Pancreas (tissue), 10 donors: ENCODE results near the gene CLDN16. TPM values are rescaled to one million over a fixed set of nuclear protein-coding genes. Genes with fewer than 3 reads are reported as not detected.
A peak's percentile ranks its signal among the peaks of the same experiment; 100 is the strongest.

Experiments used
- ATAC-seq, 4 donors: fragments of 200-7000 bp; cut with Tn5 transposase; one replicate each; pipeline versions ENCODE4 v1.8.0 to v1.9.1; 2020; ENCODE audit warnings: mild to moderate bottlenecking in 4 of 4, moderate library complexity in 4 of 4
- DNase-seq, 6 donors: peaks; one replicate each; pipeline ENCODE4 v3.0.0-alpha.2; 2020
- FAIRE-seq: peaks from 2 replicates; lab custom pipeline; 2012; peaks lifted over from hg19 to GRCh38; lab: Jason Lieb, UNC
- H3K27ac ChIP-seq, 4 donors: fragments of 200-600 bp; sonication (generic); 1 replicate in 3 of 4; 2 replicates in 1 of 4; pipeline versions ENCODE4 v1.5.0 to v1.8.0; 2020
- H3K27me3 ChIP-seq, 4 donors: fragments of 200-600 bp; one replicate each; pipeline ENCODE4 v1.8.0; 2021
- H3K36me3 ChIP-seq, 3 donors: fragments of 200-600 bp; sonication (generic) in 1 of 3; one replicate each; pipeline versions ENCODE4 v1.5.0 to v1.8.0; 2020 to 2021
- H3K4me1 ChIP-seq, 3 donors: fragments of 200-600 bp; one replicate each; pipeline ENCODE4 v1.8.0; 2021
- H3K4me3 ChIP-seq, 4 donors: fragments of 200-600 bp; sonication (generic) in 2 of 4; one replicate each; pipeline versions ENCODE4 v1.5.0 to v1.8.0; 2020 to 2021
- H3K9me3 ChIP-seq, 4 donors: fragments of 200-600 bp; one replicate each; pipeline ENCODE4 v1.8.0; 2021
- CTCF ChIP-seq, 4 donors: fragments of 200-600 bp; sonication (generic) in 3 of 4; IDR thresholded peaks; one replicate each; pipeline versions ENCODE4 v1.5.0 to v1.8.0; 2021; ENCODE audit warnings: antibody characterized with exemption in 4 of 4
- WGBS, 2 donors: extraction: QIAGEN DNeasy Blood & Tissue Kit; methylation state at CpG; one replicate each; pipeline ENCODE4 v1.1.7; 2013; 5-methylcytosine and 5-hydroxymethylcytosine counted together
- intact Hi-C, 3 donors: fragments of 100-400 bp; cut with DNase I; formaldehyde crosslinking; loops; one replicate each; pipeline versions ENCODE4 v1.11.1 to v1.14.2; 2022
- polyA plus RNA-seq, 2 donors: library from polyadenylated mRNA; stranded (reverse); fragments of 200-250 nt; gene quantifications; one replicate each; pipeline ENCODE4 v1.2.3, GENCODE V29; 2013
- total RNA-seq, 6 donors: library from RNA; stranded (reverse); fragmentation: NEBNext Ultra II Directional in 4 of 6; extraction: Animal tissue kit (Norgen Biotek cat#: 25700) in 4 of 6; gene quantifications; one replicate each; pipeline versions ENCODE4 v1.2.1 to v1.2.4, GENCODE V29; 2021 to 2023
- donor health status: healthy with polysubstance abuse.
- donor health status: DM: no; HTN: no; CAD: no; lungs with moderate emphysema.
- donor health status: DM: no; HTN: no; CAD: no.
- donor health status: control.
- donor health status: control.
- donor health status: Bipolar disorder and iron deficiency.
- donor health status: DM: yes; HTN: yes; CAD: no.
- donor health status: DM: no; HTN: no; CAD: no.
- donor health status: DM: no; HTN: no; CAD: no.
- donor health status: DM: yes; HTN: yes; CAD: no.

CLDN16 gene
- total and polyA plus RNA-seq, 8 donors, result 0.09 to 1.8 (median 0.36) TPM

GRCh38 chr3:190444576-190445145, 56.7 kb downstream of the CLDN16 start:
- WGBS, 2 donors, result 93 to 96% methylated on average over 3 of the region's 3 CpGs
- Histone ChIP-seq H3K27me3 (no peaks in the 10 kb centered on the region), H3K27ac (no peak overlapping the region), H3K36me3 (no peaks in the 10 kb centered on the region), H3K4me3 (no peak overlapping the region), H3K4me1 (no peaks in the 10 kb centered on the region), H3K9me3 (no peaks in the 10 kb centered on the region)
- DNase-seq (no peak), ATAC-seq (no peak), FAIRE-seq (no peak)
- TF ChIP-seq CTCF (IDR thresholded peaks at IDR 0.05), result no peak
- intact Hi-C loops, result no loop called here

GRCh38 chr3:190446573-190447279, 58.8 kb downstream of the CLDN16 start:
- TF ChIP-seq CTCF (IDR thresholded peaks at IDR 0.05), result no peak
- H3K4me3 ChIP-seq, result no peak overlapping the region
- intact Hi-C loops, result no loop called here
- DNase-seq (no peak), ATAC-seq (no peak), FAIRE-seq (no peak)
- WGBS, 2 donors, result 61 to 66% methylated on average over 6 of the region's 6 CpGs
- H3K36me3 ChIP-seq, result no peaks in the 10 kb centered on the region
- peaks cover 0 to 4% (median 0%) of the 10 kb centered on the region in 4 donors for H3K27me3 ChIP-seq
- H3K9me3 ChIP-seq, result no peaks in the 10 kb centered on the region
- no peaks in the 10 kb centered on the region for H3K4me1 ChIP-seq
- no peak overlapping the region for H3K27ac ChIP-seq

- Histone ChIP-seq H3K27ac (no peak overlapping the region), H3K27me3 (peaks cover 0 to 4% (median 0%) of the 10 kb centered on the region in 4 donors), H3K4me3 (no peak overlapping the region), H3K36me3 (no peaks in the 10 kb centered on the region), H3K4me1 (no peaks in the 10 kb centered on the region), H3K9me3 (no peaks in the 10 kb centered on the region)
- DNase-seq, result no peak
- ATAC-seq, result no peak
- intact Hi-C loops, result no loop called here
- no peak for FAIRE-seq
- no peak for TF ChIP-seq CTCF (IDR thresholded peaks at IDR 0.05)
- WGBS, 2 donors, result 82 to 87% methylated on average over 2 of the region's 2 CpGs
Observed at GRCh38 chr3:190448256-190448655, 60.3 kb downstream of the CLDN16 start.

GRCh38 chr3:190449801-190450200, 61.8 kb downstream of the CLDN16 start, which contains the start of gene TMEM207:
TSS of gene TMEM207 (minus strand) at chr3:190449901. CDS start at chr3:190449809, 92 bp downstream.
- DNase-seq, result no peak
- H3K27ac ChIP-seq, result no peak within 1 kb of the TSS
- H3K36me3 ChIP-seq, result no peaks in the 10 kb centered on the region
- no peaks in the 10 kb centered on the region for H3K9me3 ChIP-seq
- ATAC-seq, result no peak
- intact Hi-C loops, result no loop called here
- TF ChIP-seq CTCF (IDR thresholded peaks at IDR 0.05), result no peak
- H3K4me1 ChIP-seq, result no peaks in the 10 kb centered on the region
- 90 to 93% methylated on average over 1 of the region's 1 CpG for WGBS, 2 donors
- H3K27me3 ChIP-seq, result peaks cover 0 to 4% (median 0%) of the 10 kb centered on the region in 4 donors
- FAIRE-seq, result no peak
- H3K4me3 ChIP-seq, result no peak within 1 kb of the TSS

GRCh38 chr3:190455828-190456227, 67.9 kb downstream of the CLDN16 start:
- Histone ChIP-seq H3K36me3 (no peaks in the 10 kb centered on the region), H3K27ac (no peak overlapping the region), H3K9me3 (no peaks in the 10 kb centered on the region), H3K4me1 (peaks cover 0 to 16% (median 13%) of the 10 kb centered on the region in 3 donors), H3K27me3 (peaks cover 0 to 25% (median 3%) of the 10 kb centered on the region in 4 donors), H3K4me3 (no peak overlapping the region)
- FAIRE-seq (no peak), DNase-seq (no peak), ATAC-seq (peak in 3 of 4 donors; percentile 25 to 65 (median 63))
- no peak for TF ChIP-seq CTCF (IDR thresholded peaks at IDR 0.05)
- intact Hi-C loops, result no loop called here
- WGBS, 2 donors, result 15% methylated on average over 2 of the region's 2 CpGs
